ENCODE data around the gene ACSL1. TPM values are rescaled to one million over a fixed set of nuclear protein-coding genes. Genes with fewer than 3 reads are reported as not detected.

The ACSL1 gene
- total RNA-seq, 4 donors from 2014 or later, result 48.5 to 98.8 (median 55.3) TPM

GRCh38 chr4:184778325-184778724 lies 47.4 kb downstream of the ACSL1 start:
- H3K27me3 ChIP-seq, result no peaks in the 10 kb centered on the region
- ATAC-seq, result no peak
- no peak overlapping the region for H3K4me3 ChIP-seq
- no peak for TF ChIP-seq POLR2AphosphoS5 (IDR thresholded peaks at IDR 0.05)
- TF ChIP-seq EP300 (IDR thresholded peaks at IDR 0.05), result no peak
- no peak for TF ChIP-seq CTCF (IDR thresholded peaks at IDR 0.05)
- no peak for TF ChIP-seq POLR2A (IDR thresholded peaks at IDR 0.05)
- no peaks in the 10 kb centered on the region for H3K4me1 ChIP-seq
- 70 to 100% methylated on average over 1 to 5 of the region's 8 CpGs for WGBS, 2 donors (ENCODE audit: low coverage in 1 of 2)
- no peak overlapping the region for H3K27ac ChIP-seq
- no peaks in the 10 kb centered on the region for H3K9me3 ChIP-seq
- peaks cover 0 to 86% of the 10 kb centered on the region in 2 donors for H3K36me3 ChIP-seq

- WGBS, 2 donors (ENCODE audit: low coverage in 1 of 2), result 93 to 100% methylated on average over 5 of the region's 5 CpGs
- no peak for TF ChIP-seq POLR2AphosphoS5 (IDR thresholded peaks at IDR 0.05)
- no peak for TF ChIP-seq CTCF (IDR thresholded peaks at IDR 0.05)
- TF ChIP-seq POLR2A (IDR thresholded peaks at IDR 0.05), result no peak
- no peak for TF ChIP-seq EP300 (IDR thresholded peaks at IDR 0.05)
- Histone ChIP-seq H3K27me3 (no peaks in the 10 kb centered on the region), H3K27ac (no peak overlapping the region), H3K9me3 (no peaks in the 10 kb centered on the region), H3K36me3 (peaks cover 4 to 86% of the 10 kb centered on the region in 2 donors), H3K4me1 (no peaks in the 10 kb centered on the region), H3K4me3 (no peak overlapping the region)
- ATAC-seq, result no peak
Observed at GRCh38 chr4:184776821-184777220, 48.9 kb downstream of the ACSL1 start.

- 67 to 84% methylated on average over 10 to 11 of the region's 13 CpGs for WGBS, 2 donors (ENCODE audit: low coverage in 1 of 2)
- no peak for ATAC-seq
- H3K27ac ChIP-seq, result no peak overlapping the region
- no peaks in the 10 kb centered on the region for H3K4me1 ChIP-seq
- no peaks in the 10 kb centered on the region for H3K27me3 ChIP-seq
- H3K9me3 ChIP-seq, result no peaks in the 10 kb centered on the region
- peaks cover 4 to 90% of the 10 kb centered on the region in 2 donors for H3K36me3 ChIP-seq
- H3K4me3 ChIP-seq, result no peak overlapping the region
- no peak for TF ChIP-seq POLR2AphosphoS5 (IDR thresholded peaks at IDR 0.05)
- TF ChIP-seq POLR2A (IDR thresholded peaks at IDR 0.05), result no peak
- no peak for TF ChIP-seq EP300 (IDR thresholded peaks at IDR 0.05)
- no peak for TF ChIP-seq CTCF (IDR thresholded peaks at IDR 0.05)
Observed at GRCh38 chr4:184775854-184776555, 49.8 kb downstream of the ACSL1 start.

GRCh38 chr4:184774152-184774551 lies 51.6 kb downstream of the ACSL1 start:
- Histone ChIP-seq H3K27me3 (no peaks in the 10 kb centered on the region), H3K4me3 (no peak overlapping the region), H3K4me1 (no peaks in the 10 kb centered on the region), H3K36me3 (peaks cover 4 to 96% of the 10 kb centered on the region in 2 donors), H3K27ac (no peak overlapping the region), H3K9me3 (no peaks in the 10 kb centered on the region)
- TF ChIP-seq POLR2A (IDR thresholded peaks at IDR 0.05) (no peak), POLR2AphosphoS5 (IDR thresholded peaks at IDR 0.05) (no peak), CTCF (IDR thresholded peaks at IDR 0.05) (no peak), EP300 (IDR thresholded peaks at IDR 0.05) (no peak)
- ATAC-seq, result no peak
- 87 to 94% methylated on average over 5 to 6 of the region's 7 CpGs for WGBS, 2 donors (ENCODE audit: low coverage in 1 of 2)

- TF ChIP-seq EP300 (IDR thresholded peaks at IDR 0.05), result no peak
- no peak for TF ChIP-seq CTCF (IDR thresholded peaks at IDR 0.05)
- no peak for TF ChIP-seq POLR2A (IDR thresholded peaks at IDR 0.05)
- TF ChIP-seq POLR2AphosphoS5 (IDR thresholded peaks at IDR 0.05), result no peak
- Histone ChIP-seq H3K4me1 (no peaks in the 10 kb centered on the region), H3K27me3 (no peaks in the 10 kb centered on the region), H3K9me3 (no peaks in the 10 kb centered on the region), H3K36me3 (peaks cover 4 to 96% of the 10 kb centered on the region in 2 donors), H3K27ac (no peak overlapping the region), H3K4me3 (no peak overlapping the region)
- no CpG with 5 or more reads among the region's 1 CpG for WGBS, 2 donors (ENCODE audit: low coverage in 1 of 2)
- no peak for ATAC-seq
Observed at GRCh38 chr4:184771416-184771815, 54.4 kb downstream of the ACSL1 start.
